Left forelimb (tissue), 1 donor: Measurements from ENCODE around the gene EDEM3.
"Not testable (repeated sequence)": the region's sequence is repeated elsewhere in the genome, so short reads cannot be mapped to it uniquely, and the experiment has no call there.

Experiments
- DNase-seq: peaks from one replicate; pipeline ENCODE4 v3.0.0-alpha.2; 2018; ENCODE audit warnings: low spot score

The EDEM3 gene

GRCh38 chr1:184734980-184735379 is 19.7 kb downstream of the EDEM3 start:
- DNase-seq, result no peak

DNA sequence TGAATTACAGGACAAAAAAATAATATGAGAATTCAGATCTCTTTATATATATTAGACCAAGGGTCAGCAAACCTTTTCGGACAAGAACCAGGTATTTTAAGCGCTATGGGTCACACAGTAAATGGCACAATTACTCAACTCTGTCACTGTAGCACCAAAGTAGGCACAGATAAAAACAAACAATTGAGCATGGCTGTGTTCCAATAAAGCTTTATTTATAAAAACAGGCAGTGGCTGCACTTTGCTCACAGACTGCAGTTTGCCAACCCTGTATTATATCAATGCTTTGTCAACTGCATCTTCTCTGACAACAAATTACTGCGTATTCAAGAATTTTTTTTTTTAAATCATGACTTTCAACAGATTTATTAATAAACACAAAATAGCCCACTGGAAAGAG is 29.8 kb downstream of the EDEM3 start:
- DNase-seq, result no peak

DNA sequence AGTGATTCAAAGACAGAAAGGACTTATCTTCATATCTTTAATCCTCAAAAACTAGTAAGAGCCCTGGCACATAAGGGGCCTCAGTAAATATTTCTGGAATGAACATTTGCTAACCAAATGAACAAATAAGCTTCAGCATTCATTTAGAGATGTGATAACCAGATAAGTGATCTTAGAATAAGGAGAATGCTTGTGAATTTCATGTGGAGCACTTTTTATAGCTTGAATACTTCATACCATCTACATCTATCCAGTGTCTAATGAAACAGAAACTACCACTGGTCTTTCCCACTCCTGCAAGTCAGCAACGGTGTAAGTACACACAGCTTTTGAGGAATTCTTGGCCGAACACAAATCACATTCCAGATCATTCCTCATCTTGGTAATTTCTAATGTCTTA is 38.5 kb downstream of the EDEM3 start:
- no peak for DNase-seq

DNA sequence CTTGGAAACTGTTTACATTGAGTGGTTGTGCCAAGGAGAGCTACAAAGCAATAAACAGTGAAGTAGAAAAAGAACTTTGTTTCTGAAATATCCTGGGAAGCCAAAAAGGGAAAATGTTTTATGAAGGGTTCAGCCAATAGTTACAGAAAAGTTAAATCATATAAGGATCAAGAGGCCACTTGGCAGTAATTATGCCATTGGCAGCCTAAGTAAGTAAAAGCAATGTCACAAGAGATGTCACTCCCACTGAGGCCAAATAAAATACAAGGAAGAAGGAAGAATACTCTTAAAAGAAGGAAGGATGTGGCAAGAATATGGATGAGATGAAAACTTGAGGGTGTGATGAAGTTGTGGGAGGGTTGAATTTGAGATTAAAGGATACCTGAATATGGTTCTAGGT is 45.2 kb downstream of the EDEM3 start:
- no peak for DNase-seq

DNA sequence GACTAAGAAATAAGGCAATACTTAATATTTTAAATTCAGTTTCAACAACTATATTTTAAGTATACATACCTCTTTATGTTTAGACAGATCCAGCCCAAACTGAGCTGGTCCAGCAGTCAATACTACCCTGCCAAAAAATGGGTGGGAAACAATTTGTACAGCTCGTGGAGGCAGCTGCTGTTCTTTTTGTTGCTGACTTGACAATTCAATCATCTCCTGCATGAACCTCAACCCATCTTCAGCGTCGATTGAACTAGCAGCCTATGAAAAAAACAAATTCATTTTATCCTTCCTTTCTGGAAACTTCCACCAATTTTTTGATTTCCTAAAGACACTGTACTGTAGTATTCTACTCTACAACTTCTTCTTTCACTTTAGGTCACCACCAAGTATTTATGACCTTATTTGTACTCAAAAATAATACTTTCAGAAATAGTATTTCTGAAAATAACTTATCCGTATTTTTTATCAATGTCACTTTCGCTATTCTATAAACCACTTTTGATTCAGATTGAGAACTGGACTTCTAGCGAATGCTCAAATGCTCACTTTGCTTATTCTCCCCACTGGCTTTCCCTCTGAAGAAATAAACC is 46.5 kb downstream of the EDEM3 start:
- DNase-seq, result no peak

DNA sequence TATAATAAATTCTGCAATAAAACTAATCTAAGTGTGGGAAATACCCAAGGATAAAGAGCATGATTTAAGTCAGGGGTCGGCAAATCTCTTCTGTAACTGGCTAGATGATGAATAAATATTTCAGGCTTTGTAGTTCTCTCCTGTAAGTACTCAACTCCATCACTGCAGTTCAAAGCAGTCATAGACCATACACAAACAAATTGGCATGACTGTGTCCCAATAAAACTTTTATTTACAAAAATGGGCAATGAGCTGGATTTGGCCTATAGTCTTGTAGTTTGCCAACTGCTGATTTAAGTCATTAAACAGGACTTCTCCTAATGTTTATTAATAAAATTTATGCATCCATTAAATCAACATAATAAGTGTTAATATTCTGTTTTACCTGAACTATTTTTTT is 49.4 kb downstream of the EDEM3 start:
- no peak for DNase-seq

GRCh38 chr1:184701816-184702215 is 52.8 kb downstream of the EDEM3 start:
- no peak for DNase-seq

GRCh38 chr1:184698969-184699368 is 55.7 kb downstream of the EDEM3 start:
- no peak for DNase-seq

DNA sequence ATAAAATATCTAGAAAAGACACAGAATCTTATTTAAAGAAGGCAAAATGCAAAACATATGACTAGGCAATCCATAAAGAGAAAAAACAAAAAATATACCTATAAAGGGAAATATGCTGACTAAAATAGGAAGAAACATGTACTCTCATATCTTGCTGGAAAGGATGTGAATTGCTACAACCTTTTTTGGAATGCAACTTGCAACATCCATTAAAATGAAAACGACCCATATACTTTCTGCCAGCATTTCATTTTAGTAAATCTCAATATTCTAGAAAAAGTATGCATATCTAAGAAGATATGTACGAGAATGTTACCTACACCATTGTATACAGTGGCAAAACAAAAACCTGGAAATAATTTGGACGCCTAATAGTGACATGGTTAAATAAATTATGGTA is 56.6 kb downstream of the EDEM3 start:
- no peak for DNase-seq

DNA sequence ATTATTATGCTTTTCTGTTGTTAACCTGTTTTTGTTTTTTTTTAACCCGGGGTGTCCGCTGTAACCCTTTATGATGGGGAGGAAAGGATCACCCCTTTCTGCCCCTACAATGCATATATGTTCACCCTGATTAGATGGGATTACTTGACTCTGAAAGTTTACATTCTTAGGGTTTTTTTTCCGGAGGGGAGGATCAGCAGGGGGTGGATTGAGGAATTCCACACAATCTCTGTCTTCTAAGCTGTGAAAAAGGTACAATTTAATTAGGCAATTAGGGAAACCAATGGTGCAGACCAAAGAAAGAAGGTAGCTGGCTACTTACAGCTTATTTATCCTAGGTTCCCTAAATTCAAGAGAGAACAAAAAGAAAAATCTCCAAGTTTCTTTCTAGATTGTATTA is 58.3 kb downstream of the EDEM3 start:
- DNase-seq, result no peak

- no peak for DNase-seq
These were observed 59.6 kb downstream of the EDEM3 start for GRCh38 chr1:184695023-184695422.

DNA sequence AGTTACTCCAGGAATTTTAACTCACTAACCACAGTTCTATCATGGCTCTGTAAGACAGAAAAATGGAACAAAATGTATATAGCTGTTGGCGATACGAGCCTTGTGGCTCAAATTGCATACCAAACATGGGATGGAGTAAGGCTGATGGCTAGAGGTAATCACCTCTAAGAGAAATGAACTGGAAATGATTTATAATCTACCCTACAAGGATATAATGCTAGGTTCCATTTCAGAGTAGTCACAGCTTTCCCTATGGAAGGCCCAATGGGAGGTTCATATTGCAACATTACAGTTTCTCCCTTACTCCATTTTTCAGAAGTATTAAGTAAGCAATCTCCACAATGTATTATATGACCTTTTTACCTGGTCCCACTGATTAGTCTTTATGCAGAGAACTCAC is 61.6 kb downstream of the EDEM3 start:
- DNase-seq, result no peak

DNA sequence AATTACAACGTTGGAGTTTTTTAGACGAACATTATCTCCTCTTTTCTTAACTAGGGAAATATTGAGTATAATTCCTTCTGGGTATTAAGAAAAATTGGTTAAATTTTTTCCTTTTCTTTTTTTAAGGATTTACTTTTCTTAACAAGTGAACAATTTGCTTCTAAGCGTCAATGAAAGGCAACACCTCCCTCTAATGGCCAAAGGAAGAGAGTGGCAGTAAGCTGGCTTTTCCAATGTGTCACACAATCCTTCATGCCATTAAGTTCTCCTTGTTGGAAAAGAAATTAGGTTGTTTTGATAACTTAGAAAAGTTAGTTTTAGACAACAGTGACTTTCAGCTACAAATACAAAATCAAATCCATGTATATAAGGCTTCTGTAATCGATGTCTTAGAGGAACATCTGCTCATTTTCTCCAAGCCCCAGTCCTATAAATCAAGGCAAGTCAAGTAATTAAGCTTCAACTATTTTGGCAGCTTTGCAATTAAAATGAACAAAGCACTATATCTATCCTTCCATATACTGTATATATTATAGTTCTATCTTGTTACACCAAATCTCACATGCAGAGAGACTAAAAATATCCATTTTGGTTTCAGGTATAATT is 62.8 kb downstream of the EDEM3 start:
- DNase-seq, result no peak

DNA sequence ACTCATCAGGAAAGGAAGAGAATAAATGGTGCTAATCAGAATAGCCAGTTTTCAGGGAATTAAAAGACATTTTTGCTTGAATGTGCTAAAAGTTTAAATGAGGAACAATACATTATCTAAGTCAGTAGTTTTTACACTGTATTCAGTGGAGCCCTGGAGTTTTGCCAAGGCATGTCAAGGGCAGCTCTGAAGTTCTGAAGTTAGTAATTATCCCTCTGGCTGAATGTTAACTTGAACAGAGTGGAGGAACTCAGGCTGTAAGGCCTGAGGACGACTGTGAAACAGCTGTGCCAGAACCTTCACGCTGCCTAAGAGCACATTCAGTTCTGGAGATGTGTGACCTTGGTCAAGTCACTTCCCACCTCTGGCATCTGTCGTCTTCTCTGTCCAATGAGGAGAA is 68.1 kb downstream of the EDEM3 start:
- DNase-seq, result no peak

GRCh38 chr1:184685116-184685515 is 69.5 kb downstream of the EDEM3 start:
- no peak for DNase-seq

GRCh38 chr1:184684285-184685074 is 70.2 kb downstream of the EDEM3 start:
- no peak for DNase-seq

DNA sequence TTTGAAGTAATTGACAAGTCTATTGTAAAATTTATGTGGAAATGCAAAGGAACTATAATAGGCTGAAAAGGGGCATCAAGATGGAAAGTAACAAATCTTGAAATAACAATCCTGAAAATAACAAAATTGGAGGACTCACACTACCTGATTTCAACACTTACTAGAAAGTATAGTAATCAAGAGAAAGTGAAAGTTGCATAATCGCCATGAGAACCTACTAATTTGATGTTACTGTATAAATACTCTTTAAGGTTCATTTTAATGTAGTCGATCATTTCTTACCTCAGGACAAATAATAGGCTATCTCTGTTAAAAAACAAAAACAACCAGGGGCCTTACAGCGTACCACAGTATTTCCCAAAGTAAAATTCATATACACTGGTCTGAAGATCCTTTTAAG is 71.7 kb downstream of the EDEM3 start:
- no peak for DNase-seq

- not testable (repeated sequence) for DNase-seq
These were observed 73.9 kb downstream of the EDEM3 start for GRCh38 chr1:184680611-184681225.

GRCh38 chr1:184679472-184679871 is 75.2 kb downstream of the EDEM3 start:
- not testable (repeated sequence) for DNase-seq

DNA sequence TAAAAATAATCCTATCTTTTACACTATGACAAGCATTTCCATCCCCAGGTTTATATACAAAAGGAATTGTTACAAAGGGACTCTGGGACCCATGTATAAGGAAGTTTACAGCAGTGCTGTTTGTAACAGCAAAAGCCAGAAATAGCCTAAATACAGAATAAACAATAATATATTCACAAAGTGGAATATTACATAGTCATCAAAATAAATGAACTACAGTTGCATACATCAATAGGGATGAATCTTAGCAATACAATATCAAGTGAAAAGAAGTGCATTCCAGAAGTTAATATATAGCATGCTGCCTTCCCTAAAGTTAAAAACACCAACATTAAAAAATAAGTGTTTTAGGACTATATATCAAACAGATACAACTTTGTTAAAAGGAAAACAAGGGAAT is 77.3 kb downstream of the EDEM3 start:
- no peak for DNase-seq

DNA sequence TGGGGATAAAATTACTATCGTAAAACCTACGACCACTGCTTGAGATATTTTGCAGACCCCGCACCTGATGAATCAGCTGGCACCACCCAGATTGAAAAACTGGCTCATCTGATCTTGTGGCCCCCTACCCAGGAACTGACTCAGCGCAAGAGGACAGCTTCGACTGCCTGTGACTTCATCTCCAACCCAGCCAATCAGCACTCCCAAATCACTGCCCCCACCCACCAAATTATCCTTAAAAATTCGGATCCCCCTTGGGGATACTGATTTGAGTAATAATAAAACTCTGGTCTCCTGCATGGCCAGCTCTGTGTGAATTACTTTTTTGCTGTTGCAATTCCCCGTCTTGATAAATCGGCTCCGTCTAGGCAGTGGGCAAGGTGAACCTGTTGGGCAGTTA is 81.4 kb downstream of the EDEM3 start:
- DNase-seq, result no peak

DNA sequence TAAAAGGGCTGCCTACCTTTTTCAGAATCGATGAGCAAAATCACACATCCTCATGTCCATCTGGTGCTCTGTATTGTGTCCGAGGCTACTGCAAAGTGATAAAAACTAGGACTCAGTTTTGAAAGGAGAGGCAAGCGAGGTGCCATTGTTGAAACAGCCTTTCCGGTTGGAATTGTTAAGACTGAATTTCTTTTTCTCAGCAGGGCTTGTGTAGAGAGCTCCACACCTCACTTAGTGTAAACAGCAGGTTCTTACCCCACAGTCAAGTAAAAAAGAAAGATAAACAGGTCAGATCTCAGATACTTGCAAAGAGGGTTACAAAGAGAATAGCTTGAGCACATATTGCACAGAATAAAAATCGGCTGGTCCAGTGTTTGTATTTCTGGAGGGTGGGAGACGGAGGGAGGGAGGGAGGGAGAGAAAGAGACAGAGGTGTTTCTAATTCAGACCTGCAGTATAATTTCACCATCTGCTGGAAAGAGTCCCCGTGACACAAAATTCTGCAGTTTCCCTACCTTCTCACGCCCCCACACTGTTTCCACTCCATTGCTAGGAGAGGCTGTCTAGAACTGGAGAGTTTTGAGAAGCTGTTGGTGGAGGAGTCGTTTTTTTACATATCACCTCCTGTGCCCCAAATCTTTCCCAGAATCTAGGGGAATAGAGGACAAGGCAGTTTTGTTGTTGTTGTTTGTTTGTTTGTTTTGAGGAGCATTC is 82.5 kb downstream of the EDEM3 start:
- DNase-seq, result no peak
